Measurements from ENCODE around the gene MRPL17. TPM values are rescaled to one million over a fixed set of nuclear protein-coding genes. Genes with fewer than 3 reads are reported as not detected.

The MRPL17 gene
- total RNA-seq, 4 donors from 2014 or later: 17.1 to 35.2 (median 26.4) TPM

DNA sequence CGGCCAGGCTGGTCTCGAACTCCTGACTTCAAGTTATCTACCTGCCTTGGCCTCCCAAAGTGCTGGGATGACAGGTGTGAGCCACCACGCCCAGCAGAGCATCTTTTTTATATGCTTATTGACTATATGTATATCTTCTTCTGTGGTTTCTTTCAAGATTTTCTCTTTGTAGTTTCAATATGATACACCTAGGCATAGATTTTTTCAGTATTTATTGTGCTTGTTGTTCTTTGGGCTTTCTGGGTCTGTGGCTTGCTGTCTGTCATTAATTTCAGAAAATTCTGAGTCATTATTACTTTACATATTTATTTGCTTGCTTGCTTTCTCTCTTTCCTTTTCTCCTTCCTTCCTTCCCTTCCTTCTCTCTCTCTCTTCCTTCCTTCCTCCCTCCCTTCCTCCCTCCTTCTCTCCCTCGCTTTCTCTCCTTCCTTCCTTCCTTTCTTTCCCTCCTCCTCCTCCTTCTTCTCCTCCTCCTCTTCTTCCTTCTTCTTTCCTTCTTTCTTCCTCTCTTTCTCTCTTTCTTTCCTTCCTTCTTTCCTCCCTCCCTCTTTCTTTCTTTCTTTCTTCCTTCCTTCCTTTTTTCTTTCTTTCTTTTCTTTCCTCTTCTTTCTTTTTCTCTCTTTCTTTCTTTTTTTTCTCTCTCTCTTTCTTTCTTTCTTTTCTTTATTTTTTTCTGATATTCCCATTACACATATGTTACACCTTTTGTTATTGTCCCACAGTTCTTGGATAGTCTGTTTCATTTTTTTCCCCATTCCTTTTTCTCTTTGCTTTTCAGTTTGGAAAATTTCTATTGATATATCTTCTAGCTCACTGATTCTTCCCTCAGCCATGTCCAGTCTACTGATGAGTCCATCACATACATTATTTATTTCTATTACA lies 16.6 kb downstream of the MRPL17 start:
- no peak for DNase-seq (ENCODE audit: low spot score in 2 of 2)
- H3K4me1 ChIP-seq: no peaks in the 10 kb centered on the region
- H3K27ac ChIP-seq: no peak overlapping the region
- no peaks in the 10 kb centered on the region for H3K27me3 ChIP-seq
- TF ChIP-seq POLR2AphosphoS5 (IDR thresholded peaks at IDR 0.05) (no peak), CTCF (IDR thresholded peaks at IDR 0.05) (no peak), POLR2A (IDR thresholded peaks at IDR 0.05) (no peak), EP300 (IDR thresholded peaks at IDR 0.05) (no peak)
- no peaks in the 10 kb centered on the region for H3K9me3 ChIP-seq
- no peak overlapping the region for H3K4me3 ChIP-seq
- WGBS: 90% methylated on average over 4 of the region's 4 CpGs
- no peaks in the 10 kb centered on the region for H3K36me3 ChIP-seq

- Histone ChIP-seq H3K9me3 (no peaks in the 10 kb centered on the region), H3K4me3 (no peak overlapping the region), H3K27ac (no peak overlapping the region), H3K36me3 (no peaks in the 10 kb centered on the region), H3K4me1 (no peaks in the 10 kb centered on the region), H3K27me3 (no peaks in the 10 kb centered on the region)
- TF ChIP-seq POLR2AphosphoS5 (IDR thresholded peaks at IDR 0.05) (no peak), CTCF (IDR thresholded peaks at IDR 0.05) (no peak), POLR2A (IDR thresholded peaks at IDR 0.05) (no peak), EP300 (IDR thresholded peaks at IDR 0.05) (no peak)
- WGBS: 0% methylated on average over 1 of the region's 1 CpG
- no peak for DNase-seq (ENCODE audit: low spot score in 2 of 2)
Measured at GRCh38 chr11:6664551-6664950, 18.6 kb downstream of the MRPL17 start.

GRCh38 chr11:6663794-6664469 lies 19.2 kb downstream of the MRPL17 start:
- 60% methylated on average over 3 of the region's 3 CpGs for WGBS
- no peaks in the 10 kb centered on the region for H3K27me3 ChIP-seq
- H3K36me3 ChIP-seq: no peaks in the 10 kb centered on the region
- TF ChIP-seq CTCF (IDR thresholded peaks at IDR 0.05) (no peak), POLR2AphosphoS5 (IDR thresholded peaks at IDR 0.05) (no peak), POLR2A (IDR thresholded peaks at IDR 0.05) (no peak), EP300 (IDR thresholded peaks at IDR 0.05) (no peak)
- H3K27ac ChIP-seq: no peak overlapping the region
- H3K4me3 ChIP-seq: no peak overlapping the region
- no peaks in the 10 kb centered on the region for H3K4me1 ChIP-seq
- no peaks in the 10 kb centered on the region for H3K9me3 ChIP-seq
- DNase-seq (ENCODE audit: low spot score in 2 of 2): no peak

DNA sequence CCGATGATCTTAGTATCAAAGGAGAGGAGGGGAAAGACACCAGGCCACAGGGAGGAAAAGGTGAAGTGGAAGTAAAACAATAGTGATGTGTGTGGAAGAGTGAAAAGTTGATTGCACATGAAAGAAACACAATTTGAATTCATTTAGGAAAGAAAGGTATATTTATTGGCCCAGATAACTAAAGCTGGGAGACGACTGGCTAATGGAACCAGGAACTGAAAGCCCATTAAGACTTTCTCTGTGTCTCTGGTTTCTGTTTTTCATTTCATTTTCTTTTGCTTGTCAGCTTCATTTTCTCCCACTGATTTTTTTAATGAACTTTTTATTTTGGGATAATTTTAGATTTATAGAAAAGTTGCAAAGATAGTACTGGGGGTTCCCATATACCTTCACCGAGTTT lies 22.4 kb downstream of the MRPL17 start:
- WGBS: 86% methylated on average over 3 of the region's 3 CpGs
- H3K4me1 ChIP-seq: peaks cover 4% of the 10 kb centered on the region
- H3K36me3 ChIP-seq: no peaks in the 10 kb centered on the region
- H3K4me3 ChIP-seq: no peak overlapping the region
- no peak for DNase-seq (ENCODE audit: low spot score in 2 of 2)
- H3K27me3 ChIP-seq: no peaks in the 10 kb centered on the region
- TF ChIP-seq POLR2AphosphoS5 (IDR thresholded peaks at IDR 0.05) (no peak), CTCF (IDR thresholded peaks at IDR 0.05) (no peak), POLR2A (IDR thresholded peaks at IDR 0.05) (no peak), EP300 (IDR thresholded peaks at IDR 0.05) (no peak)
- H3K9me3 ChIP-seq: no peaks in the 10 kb centered on the region
- H3K27ac ChIP-seq: no peak overlapping the region

DNA sequence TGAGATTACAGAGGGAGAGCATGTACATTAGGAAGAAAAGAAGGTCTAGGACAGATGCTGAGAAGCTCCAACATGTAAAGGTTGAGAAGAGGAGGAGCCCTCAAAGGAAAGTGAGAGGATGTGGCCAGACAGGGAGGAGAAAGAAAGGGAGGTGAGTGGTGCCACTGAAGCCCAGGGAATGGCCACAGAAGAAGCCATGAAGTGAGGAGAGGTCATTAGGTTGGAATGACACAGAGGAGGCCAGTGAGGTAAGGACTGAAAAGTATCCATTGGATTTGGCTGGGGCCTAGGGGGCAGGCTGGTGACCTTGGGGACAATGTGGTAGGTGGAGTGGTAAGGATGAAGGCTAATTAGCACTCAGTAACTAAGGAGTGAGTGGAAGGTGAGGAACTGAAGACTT lies 24.5 kb downstream of the MRPL17 start:
- no peak for TF ChIP-seq POLR2A (IDR thresholded peaks at IDR 0.05)
- no peak for TF ChIP-seq CTCF (IDR thresholded peaks at IDR 0.05)
- TF ChIP-seq POLR2AphosphoS5 (IDR thresholded peaks at IDR 0.05): no peak
- no peak for TF ChIP-seq EP300 (IDR thresholded peaks at IDR 0.05)
- H3K36me3 ChIP-seq: no peaks in the 10 kb centered on the region
- peaks cover 19% of the 10 kb centered on the region for H3K4me1 ChIP-seq
- no peaks in the 10 kb centered on the region for H3K27me3 ChIP-seq
- H3K9me3 ChIP-seq: no peaks in the 10 kb centered on the region
- H3K27ac ChIP-seq: no peak overlapping the region
- no peak for DNase-seq (ENCODE audit: low spot score in 2 of 2)
- no peak overlapping the region for H3K4me3 ChIP-seq
